Neutrophil (primary cell): ENCODE results near the gene HLA-DRB5.
"Not testable (repeated sequence)": the region's sequence is repeated elsewhere in the genome, so short reads cannot be mapped to it uniquely, and the experiment has no call there.

Source experiments
- H3K27ac ChIP-seq: fragments of 200-600 bp; sonication (generic); 2 replicates; pipeline ENCODE4 v1.5.1; 2016; ENCODE audit warnings: mild to moderate bottlenecking, moderate library complexity
- H3K27me3 ChIP-seq: fragments of 200-600 bp; sonication (generic); 2 replicates; pipeline ENCODE4 v1.6.0; 2016; ENCODE audit warnings: mild to moderate bottlenecking
- H3K36me3 ChIP-seq: fragments of 200-600 bp; sonication (generic); 2 replicates; pipeline ENCODE4 v1.5.1; 2017
- H3K4me1 ChIP-seq, 2 experiments: fragments of 200-600 bp in 1 of 2; sonication (generic) in 1 of 2; 1 replicate in 1 of 2; 2 replicates in 1 of 2; pipeline versions ENCODE4 v1.5.1 to v1.6.1; 2013 to 2016; ENCODE audit warnings: low read depth in 1 of 2, low read length in 1 of 2, mild to moderate bottlenecking in 1 of 2, moderate library complexity in 1 of 2; ENCODE audit not compliant: control insufficient read depth in 1 of 2, insufficient read depth in 1 of 2
- H3K4me3 ChIP-seq, 2 experiments: fragments of 200-600 bp in 1 of 2; sonication (generic) in 1 of 2; 1 replicate in 1 of 2; 2 replicates in 1 of 2; pipeline ENCODE4 v1.5.1; 2013 to 2016; ENCODE audit warnings: low read depth in 1 of 2, low read length in 1 of 2, mild to moderate bottlenecking in 1 of 2, moderate library complexity in 1 of 2
- H3K9me3 ChIP-seq: fragments of 200-600 bp; sonication (generic); 2 replicates; pipeline ENCODE4 v1.5.1; 2016
- CTCF ChIP-seq: fragments of 200-600 bp; sonication (generic); IDR thresholded peaks from 2 replicates; pipeline ENCODE4 v1.5.1; 2016; ENCODE audit warnings: antibody characterized with exemption

The HLA-DRB5 gene

GRCh38 chr6:32529697-32530430 is at the start of gene HLA-DRB5:
Gene HLA-DRB5 (minus strand): TSS chr6:32530287. CDS start chr6:32530224, 63 bp downstream.
- Histone ChIP-seq H3K4me3 (no peak within 1 kb of the TSS), H3K36me3 (no peaks in the 10 kb centered on the region), H3K27me3 (no peaks in the 10 kb centered on the region), H3K9me3 (no peaks in the 10 kb centered on the region), H3K27ac (no peak within 1 kb of the TSS), H3K4me1 (no peaks in the 10 kb centered on the region)
- no peak for TF ChIP-seq CTCF

GRCh38 chr6:32578962-32579361 is 48.9 kb upstream of the HLA-DRB5 start:
- TF ChIP-seq CTCF = no peak
- Histone ChIP-seq H3K36me3 (no peaks in the 10 kb centered on the region), H3K27me3 (peaks cover 12% of the 10 kb centered on the region), H3K4me1 (no peaks in the 10 kb centered on the region), H3K4me3 (no peak overlapping the region), H3K27ac (no peak overlapping the region), H3K9me3 (no peaks in the 10 kb centered on the region)

- not testable (repeated sequence) for H3K36me3 ChIP-seq, H3K9me3 ChIP-seq, H3K27me3 ChIP-seq, H3K4me3 ChIP-seq, H3K4me1 ChIP-seq, H3K27ac ChIP-seq
These were observed 47.4 kb upstream of the HLA-DRB5 start for GRCh38 chr6:32577493-32577892.

- H3K27ac ChIP-seq = no peak overlapping the region
- H3K36me3 ChIP-seq = no peaks in the 10 kb centered on the region
- H3K4me1 ChIP-seq = no peaks in the 10 kb centered on the region
- no peak overlapping the region for H3K4me3 ChIP-seq
- H3K27me3 ChIP-seq = no peaks in the 10 kb centered on the region
- TF ChIP-seq CTCF = no peak
- H3K9me3 ChIP-seq = no peaks in the 10 kb centered on the region
These were observed 46.2 kb upstream of the HLA-DRB5 start for GRCh38 chr6:32576250-32576649.

GRCh38 chr6:32570363-32570905 is 40.3 kb upstream of the HLA-DRB5 start:
- H3K4me1 ChIP-seq = no peaks in the 10 kb centered on the region
- H3K27ac ChIP-seq = no peak overlapping the region
- TF ChIP-seq CTCF = no peak
- H3K9me3 ChIP-seq = no peaks in the 10 kb centered on the region
- no peak overlapping the region for H3K4me3 ChIP-seq
- no peaks in the 10 kb centered on the region for H3K36me3 ChIP-seq
- no peaks in the 10 kb centered on the region for H3K27me3 ChIP-seq

GRCh38 chr6:32568561-32568960 is 38.5 kb upstream of the HLA-DRB5 start:
- TF ChIP-seq CTCF = no peak
- Histone ChIP-seq H3K36me3 (no peaks in the 10 kb centered on the region), H3K4me3 (no peak overlapping the region), H3K27ac (no peak overlapping the region), H3K9me3 (no peaks in the 10 kb centered on the region), H3K4me1 (no peaks in the 10 kb centered on the region), H3K27me3 (no peaks in the 10 kb centered on the region)
